ENCODE measurements around the gene KLHL30.

The KLHL30 gene

GRCh38 chr2:238149841-238150572, 11.5 kb downstream of the KLHL30 start:
- no peaks in the 10 kb centered on the region for H3K9me2 ChIP-seq (replicated peaks; ENCODE audit: insufficient read depth, low read length)
- H3K27me3 ChIP-seq (replicated peaks; ENCODE audit: insufficient read depth, low read length): no peaks in the 10 kb centered on the region
- no peak overlapping the region for H2AFZ ChIP-seq (ENCODE audit: low read length)
- DNase-seq: no peak
- no peak overlapping the region for H3K4me3 ChIP-seq (ENCODE audit: low read length)
- H3K9me3 ChIP-seq (replicated peaks; ENCODE audit: insufficient read depth, low read length): no peaks in the 10 kb centered on the region
- H3K27ac ChIP-seq (ENCODE audit: low read length): no peak overlapping the region
- no peak overlapping the region for H3K9ac ChIP-seq (ENCODE audit: low read length)
- no peak overlapping the region for H3K4me2 ChIP-seq (ENCODE audit: low read depth, low read length)
- H3K36me3 ChIP-seq (replicated peaks; ENCODE audit: insufficient read depth, low read length): no peaks in the 10 kb centered on the region
- TF ChIP-seq EZH2phosphoT487 (IDR thresholded peaks at IDR 0.05; ENCODE audit: low read length) (no peak), CTCF (IDR thresholded peaks at IDR 0.05; ENCODE audit: low read length) (no peak), EZH2 (optimal IDR thresholded peaks at IDR 0.05; ENCODE audit: low read depth, low read length) (no peak)
- H3F3A ChIP-seq (ENCODE audit: insufficient read depth, low read length): no peaks in the 10 kb centered on the region
- H4K20me1 ChIP-seq (ENCODE audit: insufficient read depth, low read length): no peaks in the 10 kb centered on the region
- no peaks in the 10 kb centered on the region for H3K4me1 ChIP-seq (ENCODE audit: low read length)
- no peaks in the 10 kb centered on the region for H3K79me2 ChIP-seq (ENCODE audit: low read length)

GRCh38 chr2:238150686-238151085, 12.2 kb downstream of the KLHL30 start:
- Histone ChIP-seq H3K79me2 (ENCODE audit: low read length) (no peaks in the 10 kb centered on the region), H4K20me1 (ENCODE audit: insufficient read depth, low read length) (no peaks in the 10 kb centered on the region), H3K4me2 (ENCODE audit: low read depth, low read length) (no peak overlapping the region; the same call in 1 of the 2 replicates), H3K27ac (ENCODE audit: low read length) (no peak overlapping the region), H3K36me3 (replicated peaks; ENCODE audit: insufficient read depth, low read length) (no peaks in the 10 kb centered on the region), H3F3A (ENCODE audit: insufficient read depth, low read length) (no peaks in the 10 kb centered on the region), H3K9me2 (replicated peaks; ENCODE audit: insufficient read depth, low read length) (no peaks in the 10 kb centered on the region), H2AFZ (ENCODE audit: low read length) (no peak overlapping the region), H3K4me1 (ENCODE audit: low read length) (no peaks in the 10 kb centered on the region), H3K4me3 (ENCODE audit: low read length) (no peak overlapping the region), H3K27me3 (replicated peaks; ENCODE audit: insufficient read depth, low read length) (no peaks in the 10 kb centered on the region), H3K9me3 (replicated peaks; ENCODE audit: insufficient read depth, low read length) (no peaks in the 10 kb centered on the region), H3K9ac (ENCODE audit: low read length) (no peak overlapping the region)
- no peak for TF ChIP-seq CTCF (IDR thresholded peaks at IDR 0.05; ENCODE audit: low read length)
- no peak for TF ChIP-seq EZH2 (optimal IDR thresholded peaks at IDR 0.05; ENCODE audit: low read depth, low read length)
- TF ChIP-seq EZH2phosphoT487 (IDR thresholded peaks at IDR 0.05; ENCODE audit: low read length): no peak
- no peak for DNase-seq

GRCh38 chr2:238151205-238151604, 12.7 kb downstream of the KLHL30 start:
- Histone ChIP-seq H3K79me2 (ENCODE audit: low read length) (no peaks in the 10 kb centered on the region), H3K9me3 (replicated peaks; ENCODE audit: insufficient read depth, low read length) (no peaks in the 10 kb centered on the region), H4K20me1 (ENCODE audit: insufficient read depth, low read length) (no peaks in the 10 kb centered on the region), H3K4me3 (ENCODE audit: low read length) (no peak overlapping the region), H2AFZ (ENCODE audit: low read length) (no peak overlapping the region), H3K27ac (ENCODE audit: low read length) (no peak overlapping the region), H3K9ac (ENCODE audit: low read length) (no peak overlapping the region), H3F3A (ENCODE audit: insufficient read depth, low read length) (no peaks in the 10 kb centered on the region), H3K4me2 (ENCODE audit: low read depth, low read length) (no peak overlapping the region; the same call in 1 of the 2 replicates), H3K27me3 (replicated peaks; ENCODE audit: insufficient read depth, low read length) (no peaks in the 10 kb centered on the region), H3K9me2 (replicated peaks; ENCODE audit: insufficient read depth, low read length) (no peaks in the 10 kb centered on the region), H3K4me1 (ENCODE audit: low read length) (no peaks in the 10 kb centered on the region), H3K36me3 (replicated peaks; ENCODE audit: insufficient read depth, low read length) (no peaks in the 10 kb centered on the region)
- DNase-seq: no peak
- TF ChIP-seq CTCF (IDR thresholded peaks at IDR 0.05; ENCODE audit: low read length): no peak
- TF ChIP-seq EZH2phosphoT487 (IDR thresholded peaks at IDR 0.05; ENCODE audit: low read length): no peak
- TF ChIP-seq EZH2 (optimal IDR thresholded peaks at IDR 0.05; ENCODE audit: low read depth, low read length): no peak
